T-helper 2 cell treated with Interferon-gamma antibody and Interleukin-4, amounts not matched to agents 100 ng/mL and 5 ng/mL, for 36 hours (primary cell): ENCODE results near the gene CASTOR2. TPM values are rescaled to one million over a fixed set of nuclear protein-coding genes. Genes with fewer than 3 reads are reported as not detected.
"Not testable (repeated sequence)": the region's sequence is repeated elsewhere in the genome, so short reads cannot be mapped to it uniquely, and the experiment has no call there.

Source experiments
- intact Hi-C: fragments of 100-400 bp; cut with micrococcal nuclease; formaldehyde crosslinking; loops from one replicate; pipeline ENCODE4 v1.15.1; 2023
- total RNA-seq: library from RNA; stranded (reverse); gene quantifications from 2 replicates; pipeline ENCODE4 v1.2.3, GENCODE V29; 2022

Gene CASTOR2
- total RNA-seq, 1 donor from 2014 or later, result 3.7 TPM

GRCh38 chr7:74994869-74995543, 30.5 kb downstream of the CASTOR2 start:
- intact Hi-C loops, result not testable (repeated sequence)

DNA sequence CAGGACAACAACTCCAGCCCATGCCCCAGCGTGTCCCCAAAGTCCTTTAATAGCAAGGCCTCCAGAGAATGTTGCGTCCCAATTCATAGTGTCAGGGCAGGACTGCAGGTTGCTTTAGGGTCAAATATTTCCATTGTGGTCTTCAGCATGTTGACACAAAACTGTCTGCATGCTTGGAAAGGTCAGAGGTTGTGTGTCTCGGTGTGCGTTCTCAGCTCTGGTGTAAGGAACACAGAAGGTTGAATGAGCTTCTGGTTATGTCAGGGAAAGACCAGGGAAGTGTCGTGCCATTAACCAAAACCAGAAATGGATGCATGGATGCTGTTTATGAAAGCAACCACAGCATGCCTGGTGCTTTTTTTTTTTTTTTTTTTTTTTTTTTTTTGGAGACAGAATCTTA, 31.9 kb downstream of the CASTOR2 start:
- intact Hi-C loops, result not testable (repeated sequence)

DNA sequence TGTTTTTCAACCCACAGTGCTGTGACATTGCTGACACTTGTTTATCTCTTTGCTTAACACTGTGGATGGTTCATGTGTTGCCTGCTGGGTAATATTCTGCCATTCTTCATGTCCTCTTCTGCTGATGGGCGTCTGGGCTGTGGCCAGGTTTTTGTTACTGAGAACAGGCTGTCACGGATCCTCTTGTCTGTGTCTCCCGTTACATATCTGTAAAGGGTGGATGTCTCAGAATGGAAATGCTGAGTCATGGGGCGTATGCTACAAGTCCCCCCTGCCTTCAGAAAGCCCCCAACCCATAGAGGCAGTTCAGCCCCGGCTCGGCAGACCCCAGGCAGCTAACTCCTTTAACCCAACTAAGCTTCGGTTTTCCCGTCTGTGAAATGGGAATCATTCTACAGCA, 33.3 kb downstream of the CASTOR2 start:
- intact Hi-C loops, result not testable (repeated sequence)

- intact Hi-C loops, result not testable (repeated sequence)
Measured at GRCh38 chr7:75001356-75001755, 36.9 kb downstream of the CASTOR2 start.

- intact Hi-C loops, result no loop called here
Measured at GRCh38 chr7:75010036-75010435, 45.5 kb downstream of the CASTOR2 start.

GRCh38 chr7:75017832-75018231, 53.3 kb downstream of the CASTOR2 start:
- intact Hi-C loops, result no loop called here

- intact Hi-C loops, result no loop called here
Measured at GRCh38 chr7:75018570-75019364, 54.3 kb downstream of the CASTOR2 start.

- intact Hi-C loops, result no loop called here
Measured at GRCh38 chr7:75019800-75020199, 55.3 kb downstream of the CASTOR2 start.

GRCh38 chr7:75024922-75025321, 60.4 kb downstream of the CASTOR2 start:
- intact Hi-C loops, result no loop called here

GRCh38 chr7:75028299-75028698, 63.8 kb downstream of the CASTOR2 start:
- intact Hi-C loops, result no loop called here

- intact Hi-C loops, result no loop called here
Measured at GRCh38 chr7:75033064-75033463, 68.6 kb downstream of the CASTOR2 start.

- intact Hi-C loops, result no loop called here
Measured at GRCh38 chr7:75033826-75034225, 69.3 kb downstream of the CASTOR2 start.

DNA sequence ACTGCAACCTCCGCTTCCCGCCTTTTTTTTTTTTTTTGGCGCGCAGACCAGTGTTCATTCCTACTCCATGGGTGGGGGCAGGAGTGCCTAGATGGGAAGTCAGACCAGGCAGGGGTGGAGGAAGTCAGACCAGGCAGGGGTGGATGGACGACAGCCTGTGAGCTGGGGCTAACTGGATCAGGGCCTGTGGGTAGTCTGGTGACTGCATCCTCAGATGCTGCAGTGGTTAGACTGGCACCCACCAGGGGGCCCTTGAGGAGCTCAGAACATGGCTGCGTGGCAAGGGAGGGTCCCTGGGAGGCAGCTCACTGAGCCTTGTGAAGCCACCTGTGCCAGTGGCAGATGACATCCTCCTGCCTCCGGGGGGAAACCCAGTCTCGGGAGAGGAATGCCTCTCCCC, 74.0 kb downstream of the CASTOR2 start:
- intact Hi-C loops, result no loop called here

DNA sequence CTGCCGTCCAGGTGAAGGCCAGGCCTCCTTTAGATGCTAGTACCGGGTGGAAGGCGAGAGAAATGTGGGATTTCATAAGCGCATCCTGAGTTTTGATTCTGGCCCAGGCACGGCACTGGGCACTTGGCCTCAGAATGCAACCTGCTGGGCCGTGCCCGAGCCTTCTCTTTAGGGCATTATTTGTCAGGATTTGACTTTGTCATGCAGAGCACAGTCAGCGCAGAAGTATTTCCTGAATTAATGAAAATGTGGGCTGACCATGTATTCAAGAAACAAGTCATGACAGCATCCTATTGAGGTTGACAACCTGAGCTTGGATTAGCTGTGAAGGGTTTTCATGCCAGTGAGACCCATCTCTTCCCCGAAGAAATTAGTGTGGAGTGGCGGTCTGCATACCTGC, 74.7 kb downstream of the CASTOR2 start:
- intact Hi-C loops, result no loop called here

GRCh38 chr7:75039709-75040108, 75.2 kb downstream of the CASTOR2 start:
- intact Hi-C loops, result no loop called here

GRCh38 chr7:75040512-75040911, 76.0 kb downstream of the CASTOR2 start:
- intact Hi-C loops, result no loop called here

- intact Hi-C loops, result no loop called here
Measured at GRCh38 chr7:75042286-75042685, 77.8 kb downstream of the CASTOR2 start.

DNA sequence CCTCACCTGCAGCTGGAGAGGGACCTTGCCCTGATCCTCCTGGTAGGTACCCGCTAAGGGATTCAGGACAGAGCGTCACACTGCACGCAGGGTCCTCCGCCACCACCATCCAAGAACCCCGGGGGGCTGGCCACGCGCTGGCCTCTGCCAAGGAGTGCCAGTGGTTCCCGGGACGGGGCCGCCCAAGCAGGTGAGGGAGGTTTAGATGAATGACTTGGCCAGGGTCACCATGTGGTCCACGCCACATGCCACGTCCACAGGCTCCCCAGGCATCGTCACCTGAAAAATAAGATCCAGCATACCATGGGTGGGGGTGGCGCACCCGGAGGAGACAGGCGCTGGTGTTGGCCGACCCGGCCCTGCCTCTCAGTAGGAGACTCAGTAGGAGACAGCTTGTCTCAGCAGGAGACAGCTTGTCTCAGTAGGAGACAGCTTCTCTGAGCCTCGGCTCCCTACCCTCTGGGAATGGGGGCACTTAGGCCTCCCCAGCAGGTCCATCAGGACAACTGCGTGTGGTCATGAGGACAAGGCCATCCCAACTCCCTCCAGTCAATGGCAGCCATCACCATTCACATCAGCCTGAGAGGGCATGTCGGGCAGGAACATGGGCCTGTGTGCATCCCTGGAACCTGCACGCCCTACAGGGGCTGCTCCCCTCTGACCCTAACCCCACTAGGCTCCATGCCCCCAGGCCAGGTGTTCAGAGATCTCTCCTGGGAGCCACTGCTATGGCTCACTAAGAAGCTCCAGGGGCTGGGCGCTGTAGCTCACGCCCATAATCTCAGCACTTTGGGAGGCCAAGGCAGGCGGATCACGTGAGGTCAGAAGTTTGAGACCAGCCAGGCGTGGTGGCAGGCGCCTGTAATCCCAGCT, 78.6 kb downstream of the CASTOR2 start:
- intact Hi-C loops, result no loop called here

DNA sequence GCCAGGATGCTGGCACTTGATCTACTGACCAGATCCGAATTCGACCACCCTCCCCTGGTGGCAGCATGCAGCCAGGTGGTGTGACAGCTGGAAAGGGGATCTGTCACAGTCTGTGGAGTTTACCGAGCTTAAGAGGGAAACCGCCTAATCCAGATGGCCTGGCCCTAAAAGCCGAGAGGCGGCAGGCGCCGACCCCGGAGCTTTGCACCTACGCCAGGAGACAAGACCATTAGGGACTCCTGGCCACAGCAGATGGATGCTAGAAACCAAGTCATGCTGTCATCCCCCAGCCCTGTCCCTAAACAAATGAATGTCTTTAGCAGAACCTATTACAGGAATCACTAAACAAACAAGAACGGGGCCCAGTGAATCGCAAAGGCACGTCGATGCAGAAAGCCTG, 81.4 kb downstream of the CASTOR2 start:
- intact Hi-C loops, result no loop called here

- intact Hi-C loops, result no loop called here
Measured at GRCh38 chr7:75048435-75049379, 84.2 kb downstream of the CASTOR2 start.

GRCh38 chr7:75049817-75050216, 85.3 kb downstream of the CASTOR2 start:
- intact Hi-C loops, result no loop called here
